Activated B cell treated with CpG ODN at 0.5 μM for 24 hours (primary cell): Measurements from ENCODE around the gene CDK7. TPM values are rescaled to one million over a fixed set of nuclear protein-coding genes. Genes with fewer than 3 reads are reported as not detected.

Source experiments
- ATAC-seq: fragments of 200-7000 bp; cut with Tn5 transposase; one replicate; pipeline ENCODE4 v1.10.0; 2021; ENCODE audit warnings: low read depth, mild to moderate bottlenecking, moderate library complexity
- CTCF ChIA-PET: fragments of 350-600 bp; sonication (Branson Sonifier 250); formaldehyde crosslinking; loops from one replicate; lab custom pipeline; 2021; ENCODE audit warnings: antibody characterized with exemption; lab: Charles Lee
- POLR2A ChIA-PET: fragments of 350-600 bp; sonication (Branson Sonifier 250); formaldehyde crosslinking; loops from one replicate; lab custom pipeline; 2021; ENCODE audit warnings: antibody characterized with exemption; lab: Charles Lee
- DNase-seq: peaks from one replicate; pipeline ENCODE4 v3.0.0; 2022
- H3K27ac Mint-ChIP-seq: one replicate; pipeline ENCODE4 v1.8.0; 2020; ENCODE audit warnings: mixed read lengths
- H3K27me3 Mint-ChIP-seq: one replicate; pipeline ENCODE4 v1.8.0; 2021; ENCODE audit warnings: mixed read lengths
- H3K36me3 Mint-ChIP-seq: one replicate; pipeline ENCODE4 v1.8.0; 2021; ENCODE audit warnings: low read depth, mixed read lengths
- H3K4me1 Mint-ChIP-seq: one replicate; pipeline ENCODE4 v1.8.0; 2021; ENCODE audit warnings: mixed read lengths
- H3K4me3 Mint-ChIP-seq: one replicate; pipeline ENCODE4 v1.8.0; 2020; ENCODE audit warnings: mild to moderate bottlenecking, mixed read lengths
- H3K9me3 Mint-ChIP-seq: one replicate; pipeline ENCODE4 v1.8.0; 2020; ENCODE audit warnings: mixed read lengths
- intact Hi-C: fragments of 100-400 bp; cut with micrococcal nuclease; formaldehyde crosslinking; loops from one replicate; pipeline ENCODE4 v1.15.1; 2024
- total RNA-seq: library from RNA; stranded (reverse); gene quantifications from 2 replicates; pipeline ENCODE4 v1.2.3, GENCODE V29; 2022
- TF ChIP-seq, protein P1 (sequence below): fragments of 200-600 bp; IDR thresholded peaks from one replicate; pipeline ENCODE4 v1.8.0; 2022; ENCODE audit warnings: antibody characterized with exemption, mild to moderate bottlenecking

Gene CDK7
- total RNA-seq, 1 donor from 2014 or later = 33.5 TPM

DNA sequence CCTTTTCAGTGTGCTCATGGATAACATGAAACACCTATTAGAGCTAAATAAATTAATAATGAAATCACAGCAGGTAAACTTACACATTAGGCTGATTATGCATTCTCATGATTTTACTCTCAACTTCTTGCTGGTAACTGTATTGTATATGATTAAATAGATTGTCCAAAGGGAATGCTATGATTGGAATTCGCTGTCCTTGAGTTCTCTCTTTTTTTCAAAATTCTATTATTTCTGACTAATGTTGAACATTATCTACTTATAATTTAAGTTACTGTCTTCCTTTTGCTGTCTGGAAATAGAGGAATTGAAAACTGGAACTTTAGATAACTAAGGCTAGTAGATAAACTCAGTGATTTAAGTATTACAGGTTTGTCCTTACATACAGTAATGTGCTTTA, 32.2 kb upstream of the CDK7 start:
- Mint-ChIP-seq H3K9me3 (no peaks in the 10 kb centered on the region), H3K4me1 (peaks cover 2% of the 10 kb centered on the region), H3K4me3 (no peak overlapping the region), H3K36me3 (peaks cover 17% of the 10 kb centered on the region), H3K27me3 (no peaks in the 10 kb centered on the region), H3K27ac (no peak overlapping the region)
- DNase-seq (no peak), ATAC-seq (no peak)
- ChIA-PET CTCF (no interaction called here), POLR2A (no interaction called here)
- intact Hi-C loops = no loop called here
- TF ChIP-seq, protein P1, sequence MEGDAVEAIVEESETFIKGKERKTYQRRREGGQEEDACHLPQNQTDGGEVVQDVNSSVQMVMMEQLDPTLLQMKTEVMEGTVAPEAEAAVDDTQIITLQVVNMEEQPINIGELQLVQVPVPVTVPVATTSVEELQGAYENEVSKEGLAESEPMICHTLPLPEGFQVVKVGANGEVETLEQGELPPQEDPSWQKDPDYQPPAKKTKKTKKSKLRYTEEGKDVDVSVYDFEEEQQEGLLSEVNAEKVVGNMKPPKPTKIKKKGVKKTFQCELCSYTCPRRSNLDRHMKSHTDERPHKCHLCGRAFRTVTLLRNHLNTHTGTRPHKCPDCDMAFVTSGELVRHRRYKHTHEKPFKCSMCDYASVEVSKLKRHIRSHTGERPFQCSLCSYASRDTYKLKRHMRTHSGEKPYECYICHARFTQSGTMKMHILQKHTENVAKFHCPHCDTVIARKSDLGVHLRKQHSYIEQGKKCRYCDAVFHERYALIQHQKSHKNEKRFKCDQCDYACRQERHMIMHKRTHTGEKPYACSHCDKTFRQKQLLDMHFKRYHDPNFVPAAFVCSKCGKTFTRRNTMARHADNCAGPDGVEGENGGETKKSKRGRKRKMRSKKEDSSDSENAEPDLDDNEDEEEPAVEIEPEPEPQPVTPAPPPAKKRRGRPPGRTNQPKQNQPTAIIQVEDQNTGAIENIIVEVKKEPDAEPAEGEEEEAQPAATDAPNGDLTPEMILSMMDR = no peak

DNA sequence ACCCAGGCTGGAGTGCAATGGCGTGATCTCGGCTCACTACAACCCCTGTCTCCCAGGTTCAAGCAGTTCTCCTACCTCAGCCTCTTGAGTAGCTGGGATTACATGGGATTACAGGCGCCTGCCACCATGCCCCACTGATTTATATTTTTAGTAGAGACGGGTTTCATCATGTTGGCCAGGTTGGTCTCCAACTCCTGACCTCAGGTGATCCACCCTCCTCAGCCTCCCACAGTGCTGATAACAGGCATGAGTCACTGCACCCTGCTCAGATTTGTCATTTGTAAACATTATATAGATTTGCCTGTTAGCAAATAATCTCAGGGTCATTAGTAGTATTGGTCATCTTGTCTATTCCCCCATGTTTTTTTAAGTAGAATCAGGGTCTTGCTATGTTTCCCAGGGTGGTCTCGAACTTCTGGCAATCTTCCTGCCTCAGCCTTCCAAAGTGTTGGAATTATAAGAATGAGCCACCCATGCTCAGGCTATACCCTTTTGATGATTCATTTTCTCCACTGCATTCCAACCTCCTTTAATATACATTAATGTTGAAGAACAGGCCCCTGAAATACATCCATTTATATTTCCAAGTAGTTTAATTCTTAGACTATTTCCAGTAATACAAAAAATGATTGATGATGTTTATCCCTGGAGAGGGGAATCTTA, 28.0 kb upstream of the CDK7 start:
- POLR2A ChIA-PET = no interaction called here
- Mint-ChIP-seq H3K4me1 (no peaks in the 10 kb centered on the region), H3K27ac (no peak overlapping the region)

DNA sequence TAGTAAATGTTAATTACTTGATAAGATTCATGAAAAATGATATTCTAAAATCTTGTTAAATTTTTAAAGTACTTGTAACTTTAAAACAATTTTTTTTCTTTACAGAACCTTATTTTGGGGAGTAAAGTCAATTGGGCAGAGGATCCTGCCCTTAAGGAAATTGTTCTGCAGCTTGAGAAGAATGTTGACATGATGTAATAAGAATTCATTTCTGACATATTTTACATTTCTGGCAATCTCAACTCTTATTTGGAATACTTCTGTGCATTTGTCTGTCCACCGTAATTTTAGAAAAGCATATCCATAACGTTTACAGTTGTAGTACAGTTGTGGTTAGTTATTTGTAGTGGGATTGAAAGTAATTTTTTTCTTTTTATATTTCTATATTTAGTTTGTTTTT, 25.1 kb upstream of the CDK7 start:
- H3K9me3 Mint-ChIP-seq = no peaks in the 10 kb centered on the region
- POLR2A ChIA-PET = no interaction called here
- ATAC-seq (no peak), DNase-seq (no peak)
- H3K36me3 Mint-ChIP-seq = peaks cover 1% of the 10 kb centered on the region
- H3K4me3 Mint-ChIP-seq = no peak overlapping the region
- TF ChIP-seq, protein P1 = no peak
- intact Hi-C loops = no loop called here
- CTCF ChIA-PET = no interaction called here
- no peaks in the 10 kb centered on the region for H3K27me3 Mint-ChIP-seq
- H3K27ac Mint-ChIP-seq = no peak overlapping the region
- H3K4me1 Mint-ChIP-seq = no peaks in the 10 kb centered on the region

More for the DNA sequence above, 28.0 kb upstream of the CDK7 start:
- DNase-seq (no peak), ATAC-seq (no peak)
- no peaks in the 10 kb centered on the region for H3K27me3 Mint-ChIP-seq
- H3K4me3 Mint-ChIP-seq = no peak overlapping the region
- intact Hi-C loops = no loop called here
- H3K36me3 Mint-ChIP-seq = peaks cover 5% of the 10 kb centered on the region
- CTCF ChIA-PET = no interaction called here
- H3K9me3 Mint-ChIP-seq = no peaks in the 10 kb centered on the region
- TF ChIP-seq, protein P1 = no peak

- Mint-ChIP-seq H3K27ac (no peak overlapping the region), H3K27me3 (no peaks in the 10 kb centered on the region), H3K4me3 (no peak overlapping the region), H3K4me1 (peaks cover 3% of the 10 kb centered on the region), H3K9me3 (no peaks in the 10 kb centered on the region), H3K36me3 (no peaks in the 10 kb centered on the region)
- no peak for ATAC-seq
- DNase-seq = no peak
- ChIA-PET CTCF (interaction anchor here (0.9 kb wide), 1 partner anchor 166 kb away, joined by 3 read pairs; no protein-coding TSS in a partner anchor), POLR2A (no interaction called here)
- TF ChIP-seq, protein P1 = no peak
- intact Hi-C loops = no loop called here
These were observed 23.5 kb upstream of the CDK7 start for GRCh38 chr5:69211200-69211599.

GRCh38 chr5:69212022-69212421, 22.7 kb upstream of the CDK7 start:
- Mint-ChIP-seq H3K4me3 (no peak overlapping the region), H3K36me3 (no peaks in the 10 kb centered on the region), H3K4me1 (peaks cover 5% of the 10 kb centered on the region), H3K27ac (no peak overlapping the region), H3K9me3 (no peaks in the 10 kb centered on the region), H3K27me3 (no peaks in the 10 kb centered on the region)
- DNase-seq = no peak
- ChIA-PET CTCF (no interaction called here), POLR2A (no interaction called here)
- ATAC-seq = no peak
- intact Hi-C loops = no loop called here
- TF ChIP-seq, protein P1 = no peak
